Measurements from ENCODE around the gene RCOR1.

DNA sequence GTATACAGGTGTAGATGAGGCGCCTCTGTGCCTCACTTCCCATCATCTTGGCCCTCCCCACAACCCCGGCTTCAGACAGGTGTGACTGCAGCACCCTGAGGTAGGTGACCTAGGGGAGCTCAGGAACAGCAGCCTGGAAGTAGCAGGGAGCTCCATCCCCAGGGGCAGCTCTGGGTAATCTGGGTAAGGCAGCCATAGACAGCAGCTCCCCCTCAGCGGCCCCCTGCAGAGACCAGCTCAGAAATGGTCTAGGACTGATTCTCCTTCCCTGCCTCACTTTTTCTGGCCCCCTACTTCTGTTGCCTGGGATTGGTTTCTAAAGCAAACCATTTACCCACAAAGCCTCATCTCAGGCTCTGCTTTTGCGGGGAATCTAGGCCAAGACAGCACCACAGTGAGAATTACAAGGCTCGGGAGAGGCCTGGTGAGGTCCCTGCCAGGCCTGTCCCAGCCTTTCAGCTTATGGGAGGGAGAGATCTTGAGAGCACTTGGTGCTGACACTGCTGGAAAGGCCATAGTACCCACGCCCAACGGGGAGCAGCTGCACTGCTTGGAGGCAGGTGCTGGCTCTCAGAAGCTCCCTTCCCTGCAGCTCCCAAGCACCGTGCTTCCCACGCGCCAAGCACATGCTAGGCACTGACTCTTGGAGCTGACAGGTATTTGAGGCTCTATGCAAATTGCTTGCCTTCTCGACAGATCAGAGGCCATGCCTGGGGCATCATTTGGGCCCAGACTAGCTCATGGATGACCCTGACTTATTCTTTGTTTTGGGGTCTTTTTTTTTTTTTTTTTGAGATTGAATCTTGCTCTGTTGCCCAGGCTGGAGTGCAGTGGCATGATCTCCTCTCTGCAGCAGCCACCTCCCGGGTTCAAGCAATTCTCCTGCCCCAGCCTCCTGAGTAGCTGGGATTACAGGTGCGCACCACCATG is 139.7 kb downstream of the RCOR1 start:
- TF ChIP-seq RAD21 (conservative IDR thresholded peaks at IDR 0.05), result no peak
- TF ChIP-seq EP300 (conservative IDR thresholded peaks at IDR 0.05; ENCODE audit: poor library complexity, severe bottlenecking), result no peak

All from neural cell (in vitro differentiated cells).